PC-3 (cell line): ENCODE measurements around the gene ATP6V1F. TPM values are rescaled to one million over a fixed set of nuclear protein-coding genes. Genes with fewer than 3 reads are reported as not detected.

Source experiments
- ATAC-seq: fragments of 200-7000 bp; cut with Tn5 transposase; 2 replicates; pipeline ENCODE4 v1.9.1; 2020; ENCODE audit warnings: mild to moderate bottlenecking, moderate library complexity
- BruUV-seq: library from RNA; stranded (reverse); fragments of 400-500 nt; replicated peaks from 2 replicates; lab custom pipeline; 2021; lab: Mats Ljungman, UMichigan
- CTCF ChIA-PET: fragments of 300-600 bp; sonication (Branson Sonifier 250); formaldehyde crosslinking; loops from one replicate; lab custom pipeline; 2022; ENCODE audit warnings: antibody characterized with exemption; lab: Charles Lee
- POLR2A ChIA-PET: fragments of 300-600 bp; sonication (Branson Sonifier 250); formaldehyde crosslinking; loops from one replicate; lab custom pipeline; 2022; ENCODE audit warnings: antibody characterized with exemption; ENCODE audit not compliant: unreplicated experiment; lab: Charles Lee
- DNase-seq: peaks from one replicate; pipeline ENCODE4 v3.0.0-alpha.2; 2015
- H2AFZ ChIP-seq: fragments of 300-600 bp; sonication (generic); 2 replicates; pipeline ENCODE4 v1.6.0; 2016; ENCODE audit warnings: antibody characterized with exemption, low read length
- H3F3A ChIP-seq: fragments of 300-600 bp; sonication (generic); one replicate; pipeline ENCODE4 v1.6.0; 2017; ENCODE audit warnings: antibody characterized with exemption, low read length, control low read depth, mild to moderate bottlenecking; ENCODE audit not compliant: unreplicated experiment
- H3K27ac ChIP-seq: fragments of 300-600 bp; sonication (generic); 2 replicates; pipeline ENCODE4 v1.5.1; 2016; ENCODE audit warnings: mild to moderate bottlenecking, low read length
- H3K27me3 ChIP-seq: fragments of 300-600 bp; sonication (generic); 2 replicates; pipeline ENCODE4 v1.6.1; 2016; ENCODE audit warnings: low read length, mixed read lengths
- H3K36me3 ChIP-seq: fragments of 300-600 bp; sonication (generic); 2 replicates; pipeline ENCODE4 v1.6.1; 2016; ENCODE audit warnings: low read depth, mixed run types, low read length, mixed read lengths
- H3K4me1 ChIP-seq: fragments of 300-600 bp; sonication (generic); 2 replicates; pipeline ENCODE4 v1.5.1; 2016; ENCODE audit warnings: low read length; ENCODE audit not compliant: insufficient read depth
- H3K4me2 ChIP-seq: fragments of 300-600 bp; sonication (generic); 2 replicates; pipeline ENCODE4 v1.6.0; 2016; ENCODE audit warnings: low read length
- H3K4me3 ChIP-seq: fragments of 300-600 bp; sonication (generic); 2 replicates; pipeline ENCODE4 v1.5.1; 2016; ENCODE audit warnings: mild to moderate bottlenecking, low read length, mixed read lengths
- H3K79me2 ChIP-seq: fragments of 300-600 bp; sonication (generic); 2 replicates; pipeline ENCODE4 v1.6.1; 2017; ENCODE audit warnings: low read length, mixed read lengths
- H3K9ac ChIP-seq: fragments of 300-600 bp; sonication (generic); 2 replicates; pipeline ENCODE4 v1.6.0; 2016; ENCODE audit warnings: mild to moderate bottlenecking, low read length
- H3K9me2 ChIP-seq: fragments of 300-600 bp; sonication (generic); replicated peaks from 2 replicates; pipeline ENCODE4 v1.6.1; 2016; ENCODE audit warnings: mixed run types, low read length, mixed read lengths
- H3K9me3 ChIP-seq: fragments of 300-600 bp; sonication (generic); 2 replicates; pipeline ENCODE4 v1.6.1; 2016; ENCODE audit warnings: low read length, mixed read lengths
- H4K20me1 ChIP-seq: fragments of 300-600 bp; sonication (generic); 2 replicates; pipeline ENCODE4 v1.6.1; 2016; ENCODE audit warnings: low read length, mixed read lengths
- CTCF ChIP-seq: fragments of 300-600 bp; sonication (generic); conservative IDR thresholded peaks from 2 replicates; pipeline ENCODE4 v1.5.1; 2017; ENCODE audit warnings: antibody characterized with exemption, low read depth, mild to moderate bottlenecking, low read length
- EZH2 ChIP-seq: fragments of 300-600 bp; sonication (generic); IDR thresholded peaks from one replicate; pipeline ENCODE4 v1.6.1; 2017; ENCODE audit warnings: antibody characterized with exemption, mild to moderate bottlenecking, low read length; ENCODE audit not compliant: unreplicated experiment
- EZH2phosphoT487 ChIP-seq: fragments of 300-600 bp; sonication (generic); IDR thresholded peaks from 2 replicates; pipeline ENCODE4 v1.6.1; 2018; ENCODE audit warnings: mild to moderate bottlenecking, antibody characterized with exemption, low read length, borderline replicate concordance
- intact Hi-C: fragments of 100-400 bp; cut with micrococcal nuclease; formaldehyde crosslinking; loops from 2 replicates; pipeline ENCODE4 v1.9.0; 2023
- total RNA-seq: library from RNA; depleted of rRNA; stranded (reverse); fragments of >200 nt; gene quantifications from 2 replicates; pipeline ENCODE4 v1.2.3, GENCODE V29; 2014

The ATP6V1F gene
- total RNA-seq, 1 experiment from 2014 or later: 131 TPM

- Histone ChIP-seq H3K9ac (no peak overlapping the region), H4K20me1 (no peaks in the 10 kb centered on the region), H3K4me1 (peaks cover 8% of the 10 kb centered on the region; the same call in 1 of the 2 replicates), H3K79me2 (no peaks in the 10 kb centered on the region), H3K36me3 (no peaks in the 10 kb centered on the region), H3K9me3 (no peaks in the 10 kb centered on the region), H2AFZ (no peak overlapping the region), H3F3A (no peaks in the 10 kb centered on the region), H3K27ac (no peak overlapping the region), H3K4me2 (no peak overlapping the region), H3K27me3 (no peaks in the 10 kb centered on the region), H3K4me3 (no peak overlapping the region), H3K9me2 (no peaks in the 10 kb centered on the region)
- CTCF ChIA-PET: no interaction called here
- BruUV-seq: no TSS peak
- TF ChIP-seq CTCF: no peak
- no peak for TF ChIP-seq EZH2phosphoT487
- no peak for TF ChIP-seq EZH2
- POLR2A ChIA-PET: no interaction called here
- DNase-seq (no peak), ATAC-seq (no peak)
- intact Hi-C loops: loop anchor here (5.0 kb wide), 3 partner anchors 89 to 404 kb away; partner anchors contain the start of genes CCDC136 and METTL2B
Measured at GRCh38 chr7:128881458-128882125, 18.9 kb downstream of the ATP6V1F start.

GRCh38 chr7:128882134-128882533 is 19.5 kb downstream of the ATP6V1F start:
- ChIA-PET POLR2A (no interaction called here), CTCF (no interaction called here)
- Histone ChIP-seq H3K4me1 (peaks cover 8% of the 10 kb centered on the region; the same call in 1 of the 2 replicates), H3K9me2 (no peaks in the 10 kb centered on the region), H3K4me2 (no peak overlapping the region), H4K20me1 (no peaks in the 10 kb centered on the region), H3K27ac (no peak overlapping the region), H3K4me3 (no peak overlapping the region), H3K27me3 (no peaks in the 10 kb centered on the region), H3K79me2 (no peaks in the 10 kb centered on the region), H3F3A (no peaks in the 10 kb centered on the region), H3K36me3 (no peaks in the 10 kb centered on the region), H2AFZ (no peak overlapping the region), H3K9ac (no peak overlapping the region), H3K9me3 (no peaks in the 10 kb centered on the region)
- intact Hi-C loops: loop anchor here (5.0 kb wide), 3 partner anchors 90 to 405 kb away; partner anchors contain the start of genes CCDC136 and METTL2B
- DNase-seq (no peak), ATAC-seq (no peak)
- TF ChIP-seq EZH2phosphoT487 (no peak), CTCF (no peak), EZH2 (no peak)
- no TSS peak for BruUV-seq
